Left ventricle myocardium inferior (tissue), 1 donor: ENCODE data around the gene CISTR. TPM values are rescaled to one million over a fixed set of nuclear protein-coding genes. Genes with fewer than 3 reads are reported as not detected.

Source experiments
- DNase-seq: peaks from one replicate; pipeline ENCODE4 v3.0.0-alpha.2; 2020
- H3K27ac ChIP-seq: fragments of 200-600 bp; replicated peaks from 2 replicates; pipeline ENCODE4 v1.8.0; 2021
- H3K27me3 ChIP-seq: fragments of 200-600 bp; 2 replicates; pipeline ENCODE4 v1.8.0; 2021; ENCODE audit warnings: low read depth
- H3K36me3 ChIP-seq: fragments of 200-600 bp; 2 replicates; pipeline ENCODE4 v1.8.0; 2021
- H3K4me1 ChIP-seq: fragments of 200-600 bp; 2 replicates; pipeline ENCODE4 v1.8.0; 2021
- H3K4me3 ChIP-seq: fragments of 200-600 bp; 2 replicates; pipeline ENCODE4 v1.8.0; 2021; ENCODE audit warnings: mild to moderate bottlenecking, moderate library complexity
- H3K9me3 ChIP-seq: fragments of 200-600 bp; replicated peaks from 2 replicates; pipeline ENCODE4 v1.8.0; 2021
- CTCF ChIP-seq: fragments of 200-600 bp; IDR thresholded peaks from 2 replicates; pipeline ENCODE4 v1.8.0; 2021; ENCODE audit warnings: antibody characterized with exemption, mild to moderate bottlenecking, borderline replicate concordance
- intact Hi-C: fragments of 100-400 bp; cut with micrococcal nuclease; formaldehyde crosslinking; loops from one replicate; pipeline ENCODE4 v1.11.0; 2022
- total RNA-seq: library from RNA; stranded (reverse); fragmentation: NEBNext Ultra II Directional; extraction: Animal tissue kit (Norgen Biotek cat#: 25700); gene quantifications from one replicate; pipeline ENCODE4 v1.2.1, GENCODE V29; 2021
- donor health status: DM: no; HTN: yes; CAD: no; lungs with severe emphysema.

Gene CISTR
- total RNA-seq, 1 donor from 2014 or later: 2.1 TPM

- H3K36me3 ChIP-seq: peaks cover 96% of the 10 kb centered on the region
- H3K27me3 ChIP-seq: no peaks in the 10 kb centered on the region
- no peaks in the 10 kb centered on the region for H3K9me3 ChIP-seq
- no peak for DNase-seq
- intact Hi-C loops: no loop called here
- H3K4me1 ChIP-seq: peaks cover 21% of the 10 kb centered on the region
- TF ChIP-seq CTCF: no peak
- H3K4me3 ChIP-seq: no peak overlapping the region
- peak overlapping the region; percentile 59 for H3K27ac ChIP-seq
Observed at GRCh38 chr12:53717319-53717718, 34.5 kb downstream of the CISTR start.

- no peak for DNase-seq
- Histone ChIP-seq H3K27me3 (no peaks in the 10 kb centered on the region), H3K27ac (no peak overlapping the region), H3K4me1 (peaks cover 21% of the 10 kb centered on the region), H3K4me3 (no peak overlapping the region), H3K9me3 (no peaks in the 10 kb centered on the region), H3K36me3 (peaks cover 72% of the 10 kb centered on the region)
- intact Hi-C loops: no loop called here
- TF ChIP-seq CTCF: no peak
Observed at GRCh38 chr12:53714004-53714403, 37.8 kb downstream of the CISTR start.

- H3K4me3 ChIP-seq: no peak overlapping the region
- no peak overlapping the region for H3K27ac ChIP-seq
- intact Hi-C loops: no loop called here
- no peak for TF ChIP-seq CTCF
- H3K4me1 ChIP-seq: peaks cover 21% of the 10 kb centered on the region
- H3K9me3 ChIP-seq: no peaks in the 10 kb centered on the region
- H3K36me3 ChIP-seq: peaks cover 67% of the 10 kb centered on the region
- DNase-seq: no peak
- no peaks in the 10 kb centered on the region for H3K27me3 ChIP-seq
Observed at GRCh38 chr12:53713516-53713915, 38.3 kb downstream of the CISTR start.

- H3K4me3 ChIP-seq: no peak overlapping the region
- TF ChIP-seq CTCF: no peak
- no peaks in the 10 kb centered on the region for H3K27me3 ChIP-seq
- peaks cover 7% of the 10 kb centered on the region for H3K4me1 ChIP-seq
- peaks cover 58% of the 10 kb centered on the region for H3K36me3 ChIP-seq
- no peaks in the 10 kb centered on the region for H3K9me3 ChIP-seq
- intact Hi-C loops: no loop called here
- no peak for DNase-seq
- H3K27ac ChIP-seq: no peak overlapping the region
Observed at GRCh38 chr12:53712059-53712643, 39.6 kb downstream of the CISTR start.

GRCh38 chr12:53710091-53710490 is 41.7 kb downstream of the CISTR start:
- H3K4me1 ChIP-seq: no peaks in the 10 kb centered on the region
- H3K27ac ChIP-seq: no peak overlapping the region
- no peaks in the 10 kb centered on the region for H3K9me3 ChIP-seq
- no peak for TF ChIP-seq CTCF
- H3K36me3 ChIP-seq: peaks cover 38% of the 10 kb centered on the region
- intact Hi-C loops: no loop called here
- H3K4me3 ChIP-seq: no peak overlapping the region
- no peak for DNase-seq
- peaks cover 12% of the 10 kb centered on the region for H3K27me3 ChIP-seq

GRCh38 chr12:53709671-53710070 is 42.1 kb downstream of the CISTR start:
- intact Hi-C loops: no loop called here
- Histone ChIP-seq H3K4me1 (no peaks in the 10 kb centered on the region), H3K27me3 (peaks cover 16% of the 10 kb centered on the region), H3K27ac (no peak overlapping the region), H3K9me3 (no peaks in the 10 kb centered on the region), H3K36me3 (peaks cover 33% of the 10 kb centered on the region), H3K4me3 (no peak overlapping the region)
- TF ChIP-seq CTCF: no peak
- DNase-seq: no peak
